GM12873 (cell line): ENCODE data around the gene YPEL4.

Experiments used
- CTCF ChIP-seq: IDR thresholded peaks from 2 replicates; pipeline ENCODE4 v1.5.1; 2012; ENCODE audit warnings: low read depth, mild to moderate bottlenecking, moderate library complexity, low read length, control low read depth; ENCODE audit not compliant: insufficient read depth; ENCODE audit errors: missing control alignments

YPEL4 gene

GRCh38 chr11:57649826-57650738, at the start of gene YPEL4:
Gene YPEL4, minus strand, starts transcription at chr11:57649912. Its CDS starts 2,805 bp downstream, at chr11:57647107.
- no peak for TF ChIP-seq CTCF

- no peak for TF ChIP-seq CTCF
Observed at GRCh38 chr11:57698843-57699365, 49.2 kb upstream of the YPEL4 start.

GRCh38 chr11:57681168-57681567, 31.5 kb upstream of the YPEL4 start:
- no peak for TF ChIP-seq CTCF

GRCh38 chr11:57680552-57680874, 30.8 kb upstream of the YPEL4 start:
- TF ChIP-seq CTCF: no peak

- TF ChIP-seq CTCF: no peak
Observed at GRCh38 chr11:57679396-57679795, 29.7 kb upstream of the YPEL4 start.

- no peak for TF ChIP-seq CTCF
Observed at GRCh38 chr11:57675176-57675941, 25.6 kb upstream of the YPEL4 start.

- no peak for TF ChIP-seq CTCF
Observed at GRCh38 chr11:57674251-57674650, 24.5 kb upstream of the YPEL4 start.
